ENCODE results near the gene POMGNT2. TPM values are rescaled to one million over a fixed set of nuclear protein-coding genes. Genes with fewer than 3 reads are reported as not detected.

Gene POMGNT2
- total RNA-seq, 2 donors from 2014 or later: 12.7 to 14.5 TPM

GRCh38 chr3:43144761-43145490, 39.0 kb upstream of the POMGNT2 start:
- H3K9me3 ChIP-seq (ENCODE audit: control insufficient read depth, low read length): no peaks in the 10 kb centered on the region
- no peaks in the 10 kb centered on the region for H3K27me3 Mint-ChIP-seq (ENCODE audit: insufficient read depth)
- H3K27ac Mint-ChIP-seq: no peak overlapping the region
- H3K4me3 ChIP-seq (ENCODE audit: low read length): no peak overlapping the region
- 91 to 92% methylated on average over 5 to 7 of the region's 7 CpGs for WGBS, 2 experiments (ENCODE audit: insufficient coverage in 1 of 2, insufficient read length in 1 of 2)
- H3K9ac ChIP-seq (ENCODE audit: extremely low read depth, low read length, poor library complexity, severe bottlenecking): no peak overlapping the region
- no peak overlapping the region for H3K27ac ChIP-seq (ENCODE audit: low read depth, low read length)
- no peak overlapping the region for H3K4me3 Mint-ChIP-seq
- no peaks in the 10 kb centered on the region for H3K36me3 ChIP-seq (ENCODE audit: control insufficient read depth, insufficient read depth, low read length)
- TF ChIP-seq CTCF (conservative IDR thresholded peaks at IDR 0.05): no peak
- no peaks in the 10 kb centered on the region for H3K9me3 Mint-ChIP-seq
- no peaks in the 10 kb centered on the region for H3K4me1 ChIP-seq (ENCODE audit: control insufficient read depth, insufficient read depth, low read length)
- DNase-seq: no peak
- peaks cover 10% of the 10 kb centered on the region for H3K4me1 Mint-ChIP-seq
- H3K27me3 ChIP-seq (ENCODE audit: control insufficient read depth, insufficient read depth, low read length, poor library complexity, severe bottlenecking): no peaks in the 10 kb centered on the region
- H3K36me3 Mint-ChIP-seq (ENCODE audit: low read depth): no peaks in the 10 kb centered on the region

GRCh38 chr3:43142472-43142871, 36.6 kb upstream of the POMGNT2 start:
- no peaks in the 10 kb centered on the region for H3K36me3 Mint-ChIP-seq (ENCODE audit: low read depth)
- H3K27me3 Mint-ChIP-seq (ENCODE audit: insufficient read depth): no peaks in the 10 kb centered on the region
- Histone ChIP-seq H3K4me3 (ENCODE audit: low read length) (no peak overlapping the region), H3K27me3 (ENCODE audit: control insufficient read depth, insufficient read depth, low read length, poor library complexity, severe bottlenecking) (no peaks in the 10 kb centered on the region), H3K9ac (ENCODE audit: extremely low read depth, low read length, poor library complexity, severe bottlenecking) (no peak overlapping the region), H3K4me1 (ENCODE audit: control insufficient read depth, insufficient read depth, low read length) (no peaks in the 10 kb centered on the region), H3K36me3 (ENCODE audit: control insufficient read depth, insufficient read depth, low read length) (no peaks in the 10 kb centered on the region), H3K27ac (ENCODE audit: low read depth, low read length) (no peak overlapping the region), H3K9me3 (ENCODE audit: control insufficient read depth, low read length) (no peaks in the 10 kb centered on the region)
- no peak overlapping the region for H3K27ac Mint-ChIP-seq
- WGBS, 2 experiments (ENCODE audit: insufficient coverage in 1 of 2, insufficient read length in 1 of 2): 47 to 49% methylated on average over 2 to 3 of the region's 3 CpGs
- H3K9me3 Mint-ChIP-seq: no peaks in the 10 kb centered on the region
- DNase-seq: no peak
- no peak overlapping the region for H3K4me3 Mint-ChIP-seq
- no peak for TF ChIP-seq CTCF (conservative IDR thresholded peaks at IDR 0.05)
- peaks cover 10% of the 10 kb centered on the region for H3K4me1 Mint-ChIP-seq

GRCh38 chr3:43138488-43139231, 32.8 kb upstream of the POMGNT2 start:
- Histone ChIP-seq H3K9ac (ENCODE audit: extremely low read depth, low read length, poor library complexity, severe bottlenecking) (no peak overlapping the region), H3K4me1 (ENCODE audit: control insufficient read depth, insufficient read depth, low read length) (no peaks in the 10 kb centered on the region), H3K9me3 (ENCODE audit: control insufficient read depth, low read length) (no peaks in the 10 kb centered on the region), H3K27me3 (ENCODE audit: control insufficient read depth, insufficient read depth, low read length, poor library complexity, severe bottlenecking) (no peaks in the 10 kb centered on the region), H3K36me3 (ENCODE audit: control insufficient read depth, insufficient read depth, low read length) (no peaks in the 10 kb centered on the region), H3K4me3 (ENCODE audit: low read length) (no peak overlapping the region), H3K27ac (ENCODE audit: low read depth, low read length) (no peak overlapping the region)
- H3K27me3 Mint-ChIP-seq (ENCODE audit: insufficient read depth): no peaks in the 10 kb centered on the region
- H3K9me3 Mint-ChIP-seq: no peaks in the 10 kb centered on the region
- no peak for TF ChIP-seq CTCF (conservative IDR thresholded peaks at IDR 0.05)
- DNase-seq: no peak
- H3K4me3 Mint-ChIP-seq: no peak overlapping the region
- 60 to 100% methylated on average over 1 to 3 of the region's 4 CpGs for WGBS, 2 experiments (ENCODE audit: insufficient coverage in 1 of 2, insufficient read length in 1 of 2)
- no peak overlapping the region for H3K27ac Mint-ChIP-seq
- peaks cover 4% of the 10 kb centered on the region for H3K4me1 Mint-ChIP-seq
- H3K36me3 Mint-ChIP-seq (ENCODE audit: low read depth): no peaks in the 10 kb centered on the region
